Measurements from ENCODE around the gene JARID2. TPM values are rescaled to one million over a fixed set of nuclear protein-coding genes. Genes with fewer than 3 reads are reported as not detected.

Gene JARID2
- total RNA-seq, 1 experiment from 2014 or later = 23.6 TPM

DNA sequence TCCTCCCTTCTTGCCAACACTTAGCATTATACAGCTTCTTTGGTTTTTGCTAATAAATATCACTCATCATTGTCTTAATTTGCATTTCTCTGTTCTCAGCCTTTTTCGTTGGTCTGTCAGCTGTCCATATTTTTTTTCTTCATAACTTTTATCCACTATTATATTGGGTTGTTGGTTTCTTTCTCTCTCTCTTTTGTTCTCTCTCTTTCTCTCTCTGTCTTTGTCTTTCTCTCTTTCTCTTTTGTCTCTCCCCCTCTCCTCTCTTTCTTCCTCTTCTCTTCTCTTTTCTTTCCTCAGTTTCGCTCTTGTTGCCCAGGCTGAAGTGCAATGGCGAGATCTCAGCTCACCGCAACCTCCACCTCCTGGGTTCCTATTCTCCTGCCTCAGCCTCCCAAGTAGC is 36.5 kb downstream of the JARID2 start:
- peaks cover 18 to 52% of the 10 kb centered on the region in 2 experiments for H3K4me1 ChIP-seq (ENCODE audit: control insufficient read depth in 1 of 2, insufficient read depth in 2 of 2, low read length in 2 of 2)
- no peaks in the 10 kb centered on the region for H3K9me3 ChIP-seq (ENCODE audit: control insufficient read depth in 1 of 2, insufficient read depth in 1 of 2, low read depth in 1 of 2, low read length in 2 of 2)
- no peak for ATAC-seq
- no peaks in the 10 kb centered on the region for H3K27me3 ChIP-seq (ENCODE audit: insufficient read depth, low read length)
- H3K4me2 ChIP-seq (ENCODE audit: low read length) = peak overlapping the region; percentile 30
- no peaks in the 10 kb centered on the region for H4K20me1 ChIP-seq (ENCODE audit: insufficient read depth)
- DNase-seq (ENCODE audit: low read depth, low spot score) = no peak
- no peak overlapping the region for H2AFZ ChIP-seq (ENCODE audit: low read depth, low read length, poor library complexity, severe bottlenecking)
- BruUV-seq (replicated peaks) = no TSS peak
- ChIA-PET POLR2A (no interaction called here), RAD21 (ENCODE audit: low non-redundant PET in 1 of 2, low total read pairs in 2 of 2, uncharacterized antibody in 2 of 2, unreplicated experiment in 2 of 2) (no interaction called here), CTCF (no interaction called here)
- no peaks in the 10 kb centered on the region for H3K9me2 ChIP-seq (ENCODE audit: insufficient read depth)
- intact Hi-C loops (cut with micrococcal nuclease) = no loop called here
- H3K9ac ChIP-seq (ENCODE audit: low read length) = no peak overlapping the region
- H3K79me2 ChIP-seq (ENCODE audit: insufficient read depth, low read length) = peaks cover 80% of the 10 kb centered on the region
- TF ChIP-seq SRF (IDR thresholded peaks at IDR 0.05; ENCODE audit: low read depth) (no peak), JUND (IDR thresholded peaks at IDR 0.05) (no peak), EZH2phosphoT487 (IDR thresholded peaks at IDR 0.05; ENCODE audit: borderline replicate concordance) (no peak), POLR2A (IDR thresholded peaks at IDR 0.05; ENCODE audit: borderline replicate concordance, extremely low read depth, insufficient read depth, insufficient read length) (no peak)
- TF ChIP-seq, protein P1, sequence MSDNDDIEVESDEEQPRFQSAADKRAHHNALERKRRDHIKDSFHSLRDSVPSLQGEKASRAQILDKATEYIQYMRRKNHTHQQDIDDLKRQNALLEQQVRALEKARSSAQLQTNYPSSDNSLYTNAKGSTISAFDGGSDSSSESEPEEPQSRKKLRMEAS (IDR thresholded peaks at IDR 0.05) = no peak
- no peaks in the 10 kb centered on the region for H3K36me3 ChIP-seq (ENCODE audit: control insufficient read depth in 1 of 2, insufficient read depth in 2 of 2, low read length in 2 of 2)
- no peak overlapping the region for H3K4me3 ChIP-seq (replicated peaks in 1 of 2; ENCODE audit: low read depth in 1 of 2, low read length in 2 of 2)
- no peak overlapping the region for H3K27ac ChIP-seq (ENCODE audit: low read depth, low read length)

DNA sequence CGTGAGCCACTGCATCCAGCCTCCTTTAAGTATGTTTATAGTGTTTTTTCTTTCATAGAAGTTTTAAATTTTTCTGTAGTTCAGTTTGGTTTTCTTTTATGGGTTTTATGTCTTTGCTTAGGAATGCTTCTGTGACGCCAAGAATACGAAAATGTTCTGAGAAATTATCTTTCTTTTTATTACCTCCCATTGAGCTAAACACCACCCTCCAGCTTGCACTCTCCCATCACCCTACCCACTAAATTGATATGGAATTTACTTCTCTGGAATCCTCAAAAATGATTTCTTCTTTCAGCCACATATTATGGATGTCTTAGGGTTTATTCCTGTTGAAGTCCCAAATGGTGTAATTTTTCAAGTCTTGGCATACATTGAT is 38.1 kb downstream of the JARID2 start:
- no peaks in the 10 kb centered on the region for H3K9me3 ChIP-seq (ENCODE audit: control insufficient read depth in 1 of 2, insufficient read depth in 1 of 2, low read depth in 1 of 2, low read length in 2 of 2)
- intact Hi-C loops (cut with micrococcal nuclease) = no loop called here
- no peak for ATAC-seq
- H3K27me3 ChIP-seq (ENCODE audit: insufficient read depth, low read length) = no peaks in the 10 kb centered on the region
- no peak overlapping the region for H2AFZ ChIP-seq (ENCODE audit: low read depth, low read length, poor library complexity, severe bottlenecking)
- TSS peak; percentile 76 for BruUV-seq (replicated peaks)
- no peaks in the 10 kb centered on the region for H4K20me1 ChIP-seq (ENCODE audit: insufficient read depth)
- H3K9me2 ChIP-seq (ENCODE audit: insufficient read depth) = no peaks in the 10 kb centered on the region
- H3K4me2 ChIP-seq (ENCODE audit: low read length) = peak overlapping the region; percentile 81
- peak overlapping the region; percentile 66 for H3K9ac ChIP-seq (ENCODE audit: low read length)
- no peak for DNase-seq (ENCODE audit: low read depth, low spot score)
- TF ChIP-seq, protein P2, sequence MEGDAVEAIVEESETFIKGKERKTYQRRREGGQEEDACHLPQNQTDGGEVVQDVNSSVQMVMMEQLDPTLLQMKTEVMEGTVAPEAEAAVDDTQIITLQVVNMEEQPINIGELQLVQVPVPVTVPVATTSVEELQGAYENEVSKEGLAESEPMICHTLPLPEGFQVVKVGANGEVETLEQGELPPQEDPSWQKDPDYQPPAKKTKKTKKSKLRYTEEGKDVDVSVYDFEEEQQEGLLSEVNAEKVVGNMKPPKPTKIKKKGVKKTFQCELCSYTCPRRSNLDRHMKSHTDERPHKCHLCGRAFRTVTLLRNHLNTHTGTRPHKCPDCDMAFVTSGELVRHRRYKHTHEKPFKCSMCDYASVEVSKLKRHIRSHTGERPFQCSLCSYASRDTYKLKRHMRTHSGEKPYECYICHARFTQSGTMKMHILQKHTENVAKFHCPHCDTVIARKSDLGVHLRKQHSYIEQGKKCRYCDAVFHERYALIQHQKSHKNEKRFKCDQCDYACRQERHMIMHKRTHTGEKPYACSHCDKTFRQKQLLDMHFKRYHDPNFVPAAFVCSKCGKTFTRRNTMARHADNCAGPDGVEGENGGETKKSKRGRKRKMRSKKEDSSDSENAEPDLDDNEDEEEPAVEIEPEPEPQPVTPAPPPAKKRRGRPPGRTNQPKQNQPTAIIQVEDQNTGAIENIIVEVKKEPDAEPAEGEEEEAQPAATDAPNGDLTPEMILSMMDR (IDR thresholded peaks at IDR 0.05 in 2 of 3, conservative IDR thresholded peaks at IDR 0.05 in 1 of 3; ENCODE audit: borderline replicate concordance in 1 of 3, insufficient read depth in 1 of 3, low read depth in 2 of 3, low read length in 2 of 3) = no peak
- TF ChIP-seq CBX3 (IDR thresholded peaks at IDR 0.05; ENCODE audit: low read depth) (no peak), CEBPB (IDR thresholded peaks at IDR 0.05; ENCODE audit: low read depth) (no peak)
- CTCF ChIA-PET = no interaction called here
- H3K4me1 ChIP-seq (ENCODE audit: control insufficient read depth in 1 of 2, insufficient read depth in 2 of 2, low read length in 2 of 2) = peaks cover 26 to 68% of the 10 kb centered on the region in 2 experiments
- peak overlapping the region; percentile 76; the same call in 1 of the 2 replicates for H3K27ac ChIP-seq (ENCODE audit: low read depth, low read length)
- POLR2A ChIA-PET = interaction anchor here (0.7 kb wide), 1 partner anchor 1016 kb away, joined by 5 read pairs; no protein-coding TSS in a partner anchor
- peak overlapping the region; percentile 2 to 55 for H3K4me3 ChIP-seq (replicated peaks in 1 of 2; ENCODE audit: low read depth in 1 of 2, low read length in 2 of 2)
- peaks cover 86% of the 10 kb centered on the region for H3K79me2 ChIP-seq (ENCODE audit: insufficient read depth, low read length)
- no peaks in the 10 kb centered on the region for H3K36me3 ChIP-seq (ENCODE audit: control insufficient read depth in 1 of 2, insufficient read depth in 2 of 2, low read length in 2 of 2)
- RAD21 ChIA-PET (ENCODE audit: low non-redundant PET in 1 of 2, low total read pairs in 2 of 2, uncharacterized antibody in 2 of 2, unreplicated experiment in 2 of 2) = interaction anchor here in 1 of 2 experiments (1.3 kb wide), 1 partner anchor 106 kb away, joined by 6 read pairs; no protein-coding TSS in a partner anchor
